Left ventricle myocardium inferior (tissue), 1 donor: Measurements from ENCODE around the gene GHSR. TPM values are rescaled to one million over a fixed set of nuclear protein-coding genes. Genes with fewer than 3 reads are reported as not detected.

Source experiments
- DNase-seq: peaks from one replicate; pipeline ENCODE4 v3.0.0-alpha.2; 2020
- H3K27ac ChIP-seq: fragments of 200-600 bp; replicated peaks from 2 replicates; pipeline ENCODE4 v1.8.0; 2021
- H3K27me3 ChIP-seq: fragments of 200-600 bp; 2 replicates; pipeline ENCODE4 v1.8.0; 2021; ENCODE audit warnings: low read depth
- H3K36me3 ChIP-seq: fragments of 200-600 bp; 2 replicates; pipeline ENCODE4 v1.8.0; 2021
- H3K4me1 ChIP-seq: fragments of 200-600 bp; 2 replicates; pipeline ENCODE4 v1.8.0; 2021
- H3K4me3 ChIP-seq: fragments of 200-600 bp; 2 replicates; pipeline ENCODE4 v1.8.0; 2021; ENCODE audit warnings: mild to moderate bottlenecking, moderate library complexity
- H3K9me3 ChIP-seq: fragments of 200-600 bp; replicated peaks from 2 replicates; pipeline ENCODE4 v1.8.0; 2021
- CTCF ChIP-seq: fragments of 200-600 bp; IDR thresholded peaks from 2 replicates; pipeline ENCODE4 v1.8.0; 2021; ENCODE audit warnings: antibody characterized with exemption, mild to moderate bottlenecking, borderline replicate concordance
- intact Hi-C: fragments of 100-400 bp; cut with micrococcal nuclease; formaldehyde crosslinking; loops from one replicate; pipeline ENCODE4 v1.11.0; 2022
- total RNA-seq: library from RNA; stranded (reverse); fragmentation: NEBNext Ultra II Directional; extraction: Animal tissue kit (Norgen Biotek cat#: 25700); gene quantifications from one replicate; pipeline ENCODE4 v1.2.1, GENCODE V29; 2021
- donor health status: DM: no; HTN: yes; CAD: no; lungs with severe emphysema.

Gene GHSR
- total RNA-seq, 1 donor from 2014 or later: not detected

GRCh38 chr3:172438186-172438585 lies 10.1 kb downstream of the GHSR start:
- Histone ChIP-seq H3K27me3 (peaks cover 39% of the 10 kb centered on the region), H3K36me3 (no peaks in the 10 kb centered on the region), H3K4me1 (no peaks in the 10 kb centered on the region), H3K9me3 (peaks cover 2% of the 10 kb centered on the region), H3K27ac (no peak overlapping the region), H3K4me3 (no peak overlapping the region)
- intact Hi-C loops: no loop called here
- no peak for DNase-seq
- TF ChIP-seq CTCF: no peak

- intact Hi-C loops: no loop called here
These were observed 10.5 kb downstream of the GHSR start for GRCh38 chr3:172437713-172438112.

GRCh38 chr3:172415323-172415722 lies 32.9 kb downstream of the GHSR start:
- Histone ChIP-seq H3K4me3 (no peak overlapping the region), H3K9me3 (peaks cover 16% of the 10 kb centered on the region), H3K27ac (no peak overlapping the region), H3K4me1 (no peaks in the 10 kb centered on the region), H3K27me3 (peaks cover 11% of the 10 kb centered on the region), H3K36me3 (no peaks in the 10 kb centered on the region)
- DNase-seq: no peak
- TF ChIP-seq CTCF: no peak
- intact Hi-C loops: no loop called here

More at GRCh38 chr3:172437713-172438112, 10.5 kb downstream of the GHSR start:
- Histone ChIP-seq H3K9me3 (peaks cover 7% of the 10 kb centered on the region), H3K27me3 (peaks cover 37% of the 10 kb centered on the region), H3K27ac (no peak overlapping the region), H3K36me3 (no peaks in the 10 kb centered on the region), H3K4me3 (no peak overlapping the region), H3K4me1 (no peaks in the 10 kb centered on the region)
- DNase-seq: no peak
- no peak for TF ChIP-seq CTCF

GRCh38 chr3:172411478-172411947 lies 36.7 kb downstream of the GHSR start:
- peaks cover 11% of the 10 kb centered on the region for H3K27me3 ChIP-seq
- no peak for DNase-seq
- intact Hi-C loops: no loop called here
- H3K9me3 ChIP-seq: no peaks in the 10 kb centered on the region
- TF ChIP-seq CTCF: no peak
- no peaks in the 10 kb centered on the region for H3K36me3 ChIP-seq
- H3K4me3 ChIP-seq: no peak overlapping the region
- no peak overlapping the region for H3K27ac ChIP-seq
- no peaks in the 10 kb centered on the region for H3K4me1 ChIP-seq

- Histone ChIP-seq H3K27ac (no peak overlapping the region), H3K4me3 (no peak overlapping the region), H3K27me3 (peaks cover 11% of the 10 kb centered on the region), H3K36me3 (no peaks in the 10 kb centered on the region), H3K9me3 (no peaks in the 10 kb centered on the region), H3K4me1 (no peaks in the 10 kb centered on the region)
- TF ChIP-seq CTCF: no peak
- no peak for DNase-seq
- intact Hi-C loops: no loop called here
These were observed 37.4 kb downstream of the GHSR start for GRCh38 chr3:172410702-172411477.
